CD14-positive monocyte (primary cell): ENCODE results near the gene SPRYD7. TPM values are rescaled to one million over a fixed set of nuclear protein-coding genes. Genes with fewer than 3 reads are reported as not detected.
A peak's percentile ranks its signal among the peaks of the same experiment; 100 is the strongest.

ENCODE experiments used
- DNase-seq, 3 donors: peaks; one replicate each; pipeline ENCODE4 v3.0.0-alpha.2; 2011 to 2022
- H2AFZ ChIP-seq: 2 replicates; pipeline ENCODE4 v1.6.0; 2012; ENCODE audit warnings: mild to moderate bottlenecking, low read depth, low read length, inconsistent platforms; ENCODE audit not compliant: insufficient read depth, poor library complexity, severe bottlenecking
- H3K27ac ChIP-seq, 2 donors: 1 replicate in 1 of 2; 2 replicates in 1 of 2; pipeline ENCODE4 v1.5.1; 2012 to 2013; ENCODE audit warnings: low read length in 2 of 2, control low read depth in 1 of 2, inconsistent platforms in 1 of 2, low read depth in 1 of 2, mild to moderate bottlenecking in 1 of 2
- H3K27me3 ChIP-seq, 2 donors: one replicate each; pipeline versions ENCODE4 v1.6.0 to v1.6.1; 2011 to 2013; ENCODE audit warnings: low read length in 2 of 2; ENCODE audit not compliant: control insufficient read depth in 2 of 2, insufficient read depth in 2 of 2
- H3K36me3 ChIP-seq, 2 donors: replicated peaks in 1 of 2; 1 replicate in 1 of 2; 2 replicates in 1 of 2; pipeline versions ENCODE4 v1.5.1 to v1.6.1; 2012 to 2013; ENCODE audit warnings: low read length in 2 of 2, control low read depth in 1 of 2, inconsistent platforms in 1 of 2, mild to moderate bottlenecking in 1 of 2; ENCODE audit not compliant: insufficient read depth in 2 of 2, control insufficient read depth in 1 of 2
- H3K4me1 ChIP-seq, 2 donors: 1 replicate in 1 of 2; 2 replicates in 1 of 2; pipeline versions ENCODE4 v1.5.1 to v1.6.1; 2012 to 2013; ENCODE audit warnings: low read length in 2 of 2, control low read depth in 1 of 2, inconsistent platforms in 1 of 2, mild to moderate bottlenecking in 1 of 2, moderate library complexity in 1 of 2; ENCODE audit not compliant: insufficient read depth in 2 of 2, control insufficient read depth in 1 of 2
- H3K4me2 ChIP-seq: replicated peaks from 2 replicates; pipeline ENCODE3; 2012; ENCODE audit warnings: low read length, moderate library complexity, mild to moderate bottlenecking; ENCODE audit not compliant: poor library complexity, severe bottlenecking; ENCODE audit errors: extremely low read depth
- H3K4me3 ChIP-seq, 3 experiments: fragments of 200-600 bp in 1 of 3; sonication (generic) in 1 of 3; replicated peaks in 1 of 3; 1 replicate in 2 of 3; 2 replicates in 1 of 3; pipeline ENCODE4 v1.5.1; 2011 to 2013; ENCODE audit warnings: low read length in 3 of 3, mild to moderate bottlenecking in 3 of 3, control low read depth in 2 of 3, low read depth in 2 of 3, inconsistent platforms in 1 of 3, moderate library complexity in 1 of 3
- H3K79me2 ChIP-seq: 2 replicates; pipeline ENCODE4 v1.6.0; 2012; ENCODE audit warnings: mild to moderate bottlenecking, control low read depth, inconsistent platforms, low read length, moderate library complexity; ENCODE audit not compliant: insufficient read depth
- H3K9ac ChIP-seq: 2 replicates; pipeline ENCODE4 v1.6.0; 2017; ENCODE audit warnings: low read length, mild to moderate bottlenecking; ENCODE audit not compliant: insufficient read depth, poor library complexity, severe bottlenecking
- H3K9me3 ChIP-seq, 2 donors: replicated peaks in 1 of 2; 1 replicate in 1 of 2; 2 replicates in 1 of 2; pipeline versions ENCODE4 v1.5.1 to v1.6.1; 2012 to 2013; ENCODE audit warnings: low read length in 2 of 2, control low read depth in 1 of 2; ENCODE audit not compliant: control insufficient read depth in 1 of 2, insufficient read depth in 1 of 2
- H4K20me1 ChIP-seq: 2 replicates; pipeline ENCODE4 v1.6.0; 2012; ENCODE audit warnings: mild to moderate bottlenecking, low read length, control low read depth, moderate library complexity; ENCODE audit not compliant: insufficient read depth
- H3K27ac Mint-ChIP-seq, 7 donors: one replicate each; pipeline ENCODE4 v1.8.0; 2020; ENCODE audit warnings: mild to moderate bottlenecking in 7 of 7, mixed read lengths in 7 of 7, moderate library complexity in 6 of 7, inconsistent platforms in 2 of 7
- H3K27me3 Mint-ChIP-seq, 3 donors: one replicate each; pipeline ENCODE4 v1.8.0; 2021 to 2022; ENCODE audit warnings: low read depth in 3 of 3, mild to moderate bottlenecking in 3 of 3, mixed read lengths in 3 of 3, moderate library complexity in 3 of 3, inconsistent platforms in 1 of 3
- H3K36me3 Mint-ChIP-seq, 2 donors: one replicate each; pipeline ENCODE4 v1.8.0; 2020; ENCODE audit warnings: mixed read lengths in 2 of 2, inconsistent platforms in 1 of 2, mild to moderate bottlenecking in 1 of 2
- H3K4me1 Mint-ChIP-seq: one replicate; pipeline ENCODE4 v1.8.0; 2020; ENCODE audit warnings: mild to moderate bottlenecking, mixed read lengths
- H3K4me3 Mint-ChIP-seq, 2 donors: one replicate each; pipeline ENCODE4 v1.8.0; 2020; ENCODE audit warnings: mild to moderate bottlenecking in 2 of 2, mixed read lengths in 2 of 2, moderate library complexity in 1 of 2
- H3K9me3 Mint-ChIP-seq, 7 donors: one replicate each; pipeline ENCODE4 v1.8.0; 2020 to 2022; ENCODE audit warnings: mixed read lengths in 7 of 7, mild to moderate bottlenecking in 6 of 7, moderate library complexity in 6 of 7, inconsistent platforms in 2 of 7
- WGBS: methylation state at CpG from one replicate; pipeline ENCODE4 v1.1.5; 2013; ENCODE audit warnings: missing lambda C conversion rate; ENCODE audit not compliant: insufficient coverage; 5-methylcytosine and 5-hydroxymethylcytosine counted together
- intact Hi-C, 2 donors: fragments of 100-400 bp; cut with micrococcal nuclease; formaldehyde crosslinking; loops; one replicate each; pipeline versions ENCODE4 v1.15.0 to v1.15.1; 2023
- polyA plus RNA-seq, 3 donors: library from polyadenylated mRNA; depleted of rRNA in 1 of 3; unstranded in 2 of 3; stranded (reverse) in 1 of 3; fragments of 300-500 nt in 2 of 3; fragments of >200 nt in 1 of 3; fragmentation: Illumina TruSeq in 2 of 3; gene quantifications; 1 replicate in 2 of 3; 2 replicates in 1 of 3; pipeline ENCODE4 v1.2.3, GENCODE V29; 2012 to 2021
- TF ChIP-seq, protein P1 (sequence below): fragments of 200-600 bp; IDR thresholded peaks from one replicate; pipeline ENCODE4 v1.8.0; 2022; ENCODE audit warnings: antibody characterized with exemption, mild to moderate bottlenecking

Gene SPRYD7
- polyA plus RNA-seq, 3 donors = 1.1 to 2.3 (median 1.2) TPM

DNA sequence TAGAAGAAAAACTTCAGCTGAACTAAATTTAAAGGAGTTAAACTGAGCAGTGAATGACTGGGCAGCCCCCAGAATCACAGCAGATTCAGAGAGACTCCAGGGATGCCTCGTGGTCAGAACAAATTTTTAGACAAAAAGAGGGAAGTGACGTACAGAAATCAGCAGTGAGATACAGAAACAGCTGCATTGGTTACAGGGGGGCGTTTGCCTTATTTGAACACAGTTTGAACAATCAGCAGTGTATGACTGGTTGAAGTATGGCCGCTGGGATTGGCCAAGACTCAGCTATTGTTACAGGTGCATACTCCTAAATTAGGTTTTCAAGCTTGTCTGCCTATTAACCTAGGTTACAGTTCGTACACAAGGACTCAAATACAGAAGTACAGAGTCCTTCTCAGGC lies 2.2 kb upstream of the SPRYD7 start:
- no peaks in the 10 kb centered on the region for H3K36me3 Mint-ChIP-seq
- H3K9me3 Mint-ChIP-seq = peaks cover 0 to 2% (median 0%) of the 10 kb centered on the region in 7 donors
- Histone ChIP-seq H3K4me2 (no peak overlapping the region), H3K9ac (no peak overlapping the region), H3K36me3 (no peaks in the 10 kb centered on the region), H3K4me3 (no peak overlapping the region), H3K27ac (no peak overlapping the region), H3K79me2 (peaks cover 8% of the 10 kb centered on the region), H3K4me1 (peaks cover 12 to 22% of the 10 kb centered on the region in 2 donors), H4K20me1 (no peaks in the 10 kb centered on the region), H2AFZ (no peak overlapping the region), H3K9me3 (no peaks in the 10 kb centered on the region), H3K27me3 (no peaks in the 10 kb centered on the region)
- H3K4me3 Mint-ChIP-seq = no peak overlapping the region
- intact Hi-C loops = loop anchor here (5.0 to 10.0 kb wide), 3 partner anchors 59 to 1866 kb away; partner anchors contain the start of genes DHRS12 (in 1 of the 2), KPNA3 (in 1 of the 2) and TRIM13 (in 1 of the 2)
- 29% methylated on average over 5 of the region's 5 CpGs for WGBS
- H3K4me1 Mint-ChIP-seq = peaks cover 26% of the 10 kb centered on the region
- peaks cover 1 to 6% (median 4%) of the 10 kb centered on the region in 3 donors for H3K27me3 Mint-ChIP-seq
- TF ChIP-seq, protein P1, sequence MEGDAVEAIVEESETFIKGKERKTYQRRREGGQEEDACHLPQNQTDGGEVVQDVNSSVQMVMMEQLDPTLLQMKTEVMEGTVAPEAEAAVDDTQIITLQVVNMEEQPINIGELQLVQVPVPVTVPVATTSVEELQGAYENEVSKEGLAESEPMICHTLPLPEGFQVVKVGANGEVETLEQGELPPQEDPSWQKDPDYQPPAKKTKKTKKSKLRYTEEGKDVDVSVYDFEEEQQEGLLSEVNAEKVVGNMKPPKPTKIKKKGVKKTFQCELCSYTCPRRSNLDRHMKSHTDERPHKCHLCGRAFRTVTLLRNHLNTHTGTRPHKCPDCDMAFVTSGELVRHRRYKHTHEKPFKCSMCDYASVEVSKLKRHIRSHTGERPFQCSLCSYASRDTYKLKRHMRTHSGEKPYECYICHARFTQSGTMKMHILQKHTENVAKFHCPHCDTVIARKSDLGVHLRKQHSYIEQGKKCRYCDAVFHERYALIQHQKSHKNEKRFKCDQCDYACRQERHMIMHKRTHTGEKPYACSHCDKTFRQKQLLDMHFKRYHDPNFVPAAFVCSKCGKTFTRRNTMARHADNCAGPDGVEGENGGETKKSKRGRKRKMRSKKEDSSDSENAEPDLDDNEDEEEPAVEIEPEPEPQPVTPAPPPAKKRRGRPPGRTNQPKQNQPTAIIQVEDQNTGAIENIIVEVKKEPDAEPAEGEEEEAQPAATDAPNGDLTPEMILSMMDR = no peak
- peak in 2 of 3 donors; percentile 13 to 50 for DNase-seq
- H3K27ac Mint-ChIP-seq = peak overlapping the region in 1 of 7 donors; percentile 16

DNA sequence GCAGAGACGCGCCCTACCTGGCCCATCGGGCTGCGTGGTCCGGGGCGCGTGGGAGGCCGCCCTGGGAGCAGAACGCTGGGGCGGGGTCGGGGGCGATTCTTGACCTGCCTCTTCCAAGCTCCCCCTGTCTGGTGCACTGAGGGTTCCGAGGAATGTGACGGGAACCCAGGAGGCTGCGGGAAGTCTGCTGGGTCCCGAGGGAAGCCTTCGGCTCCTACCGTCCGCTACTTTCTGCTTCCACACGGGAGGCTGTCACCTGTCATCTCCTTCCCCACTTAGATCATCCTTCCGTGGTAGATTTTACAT lies 781 bp upstream of the SPRYD7 start:
- TF ChIP-seq, protein P1 = no peak
- peak overlapping the region in 4 of 7 donors; percentile 35 to 93 (median 65) for H3K27ac Mint-ChIP-seq

More for the DNA sequence above, 781 bp upstream of the SPRYD7 start:
- peak overlapping the region; percentile 96 for H2AFZ ChIP-seq
- H3K36me3 ChIP-seq = no peaks in the 10 kb centered on the region
- H3K79me2 ChIP-seq = peaks cover 11% of the 10 kb centered on the region
- WGBS = under 1% methylated on average over 21 of the region's 21 CpGs
- H3K27me3 ChIP-seq = no peaks in the 10 kb centered on the region
- DNase-seq = no peak
- intact Hi-C loops = loop anchor here (5.0 to 10.0 kb wide), 3 partner anchors 60 to 1868 kb away; partner anchors contain the start of genes DHRS12 (in 1 of the 2), KPNA3 (in 1 of the 2) and TRIM13 (in 1 of the 2)
- H3K4me3 ChIP-seq = peak overlapping the region; percentile 70 to 86 (median 74)
- H3K36me3 Mint-ChIP-seq = peaks cover 0 to 2% of the 10 kb centered on the region in 2 donors
- H3K27ac ChIP-seq = peak overlapping the region; percentile 7 to 27
- H3K9ac ChIP-seq = peak overlapping the region; percentile 79
- peak overlapping the region; percentile 96 to 98 for H3K4me3 Mint-ChIP-seq
- H3K4me1 Mint-ChIP-seq = peaks cover 28% of the 10 kb centered on the region
- peaks cover 12 to 22% of the 10 kb centered on the region in 2 donors for H3K4me1 ChIP-seq
- peak overlapping the region; percentile 97 for H3K4me2 ChIP-seq
- H4K20me1 ChIP-seq = no peaks in the 10 kb centered on the region
- H3K9me3 Mint-ChIP-seq = no peaks in the 10 kb centered on the region
- H3K27me3 Mint-ChIP-seq = peaks cover 1 to 3% (median 3%) of the 10 kb centered on the region in 3 donors
- H3K9me3 ChIP-seq = no peaks in the 10 kb centered on the region
